Hematopoietic multipotent progenitor cell treated with erythropoietin and hydrocortisone succinate and interleukin-3 and kit ligand, for 15 days (in vitro differentiated cells): ENCODE data around the gene ESF1.
"Not testable (repeated sequence)": the region's sequence is repeated elsewhere in the genome, so short reads cannot be mapped to it uniquely, and the experiment has no call there.

Source experiments
- DNase-seq: peaks from one replicate; pipeline ENCODE4 v3.0.0-alpha.2; 2015; ENCODE audit warnings: low spot score

ESF1 gene

DNA sequence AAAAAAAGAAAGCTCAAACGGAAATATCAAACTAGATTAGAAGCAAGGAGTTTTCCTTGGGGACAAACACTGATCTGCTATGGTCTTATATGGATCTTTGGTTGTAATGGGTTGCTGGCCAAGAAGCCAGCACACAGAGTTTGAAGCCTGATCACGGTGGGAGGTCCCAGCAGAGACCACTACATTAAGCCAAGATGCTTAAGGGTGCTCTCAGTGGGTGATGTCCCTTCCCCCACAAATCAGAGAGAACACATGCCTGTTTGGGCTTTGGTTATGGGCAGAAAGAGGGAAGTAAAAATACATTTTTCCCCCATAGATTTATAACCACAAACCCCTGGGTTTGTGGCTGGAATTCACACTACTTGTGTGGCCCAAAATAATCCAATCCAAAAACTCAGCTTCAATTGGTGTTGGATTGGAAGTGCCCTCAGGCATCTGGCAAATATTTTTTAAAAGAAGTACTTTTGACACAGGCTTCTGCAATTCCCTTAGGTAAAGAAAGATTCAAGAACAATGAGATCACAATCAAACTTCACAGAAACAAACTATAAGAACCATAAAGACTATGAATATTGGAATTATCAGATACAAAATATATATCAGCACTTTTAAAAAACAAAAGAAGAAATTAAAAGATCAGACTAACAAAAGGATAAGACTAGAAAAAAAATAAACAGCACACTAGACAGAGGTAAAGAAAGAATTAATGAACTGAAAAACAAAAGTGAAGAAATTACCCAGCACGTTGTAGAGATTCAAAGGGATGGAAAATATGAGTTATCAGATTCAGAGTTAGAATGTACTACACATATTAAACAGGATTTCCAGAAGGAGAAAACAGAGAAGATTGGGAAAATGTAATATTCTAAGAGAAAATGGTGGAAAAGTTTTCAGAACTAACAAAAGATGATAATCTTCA is 44.7 kb downstream of the ESF1 start:
- no peak for DNase-seq

DNA sequence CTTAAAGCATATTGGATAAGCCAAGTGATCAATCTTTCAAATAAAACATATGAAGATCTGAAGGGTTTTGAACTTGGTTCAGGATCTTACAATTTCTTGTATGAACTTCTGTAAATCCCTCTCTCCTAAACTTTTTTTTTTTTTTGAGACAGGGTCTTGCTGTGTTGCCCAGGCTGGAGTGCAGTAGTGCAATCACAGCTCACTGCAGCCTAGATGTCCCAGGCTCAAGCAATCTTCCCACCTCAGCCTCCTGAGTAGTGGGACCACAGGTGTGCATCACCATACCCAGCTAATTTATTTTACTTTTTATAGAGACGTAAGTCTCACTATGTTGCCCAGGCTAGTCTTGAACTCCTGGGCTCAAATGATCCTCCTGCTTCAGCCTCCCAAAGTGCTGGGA is 46.5 kb downstream of the ESF1 start:
- not testable (repeated sequence) for DNase-seq

DNA sequence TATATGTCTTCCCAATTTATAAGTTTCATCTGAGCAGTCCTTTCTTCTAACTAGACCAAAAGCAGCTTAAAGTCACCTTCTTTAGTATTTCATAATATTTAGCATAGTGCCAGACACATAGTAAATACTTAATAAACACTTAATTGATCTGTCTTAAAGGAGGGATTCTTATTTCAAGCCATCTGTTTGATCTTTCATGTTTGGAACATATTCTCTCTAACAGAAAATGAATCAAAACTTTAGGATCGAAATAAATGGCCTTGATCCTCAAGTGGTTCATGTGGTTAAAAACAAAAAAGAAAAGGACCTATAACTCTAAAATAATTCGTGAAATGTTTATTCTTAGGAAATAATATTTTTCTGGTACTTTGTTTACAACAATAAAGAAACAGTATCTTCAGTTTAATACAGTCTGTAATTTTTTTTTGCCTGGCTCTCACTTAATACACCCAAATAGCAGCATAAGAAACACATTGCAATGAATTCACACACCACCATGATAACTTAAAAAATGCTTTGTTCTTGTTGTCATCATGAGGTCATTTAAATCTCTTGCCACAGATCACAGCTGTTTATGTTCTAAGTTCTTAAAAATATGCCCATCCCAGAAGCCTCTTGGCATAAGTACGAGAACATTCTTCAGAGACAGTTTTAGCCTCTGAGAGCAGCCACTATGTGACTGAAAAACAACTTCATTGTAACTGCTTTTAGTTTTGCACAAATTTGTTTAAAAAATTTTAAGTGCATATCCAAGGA is 48.1 kb downstream of the ESF1 start:
- DNase-seq: no peak

DNA sequence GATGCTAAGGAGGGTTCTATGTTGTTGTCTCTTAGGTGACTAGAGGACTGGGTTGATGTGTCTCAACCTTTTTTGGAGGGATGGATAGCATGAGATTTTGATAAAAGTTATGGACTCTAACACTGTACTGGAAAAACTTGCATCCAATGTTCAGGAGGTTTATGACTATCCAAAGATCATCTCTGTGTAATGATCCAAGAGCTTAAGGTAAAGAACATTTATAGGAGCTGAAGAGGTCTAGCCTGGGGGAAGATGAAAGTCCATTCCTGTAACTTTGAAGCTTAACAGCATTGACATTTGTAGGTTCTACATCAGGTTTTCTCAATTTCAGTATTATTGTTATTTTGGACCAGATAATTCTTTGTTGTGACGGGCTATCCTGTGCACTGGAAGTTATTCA is 48.9 kb downstream of the ESF1 start:
- no peak for DNase-seq

DNA sequence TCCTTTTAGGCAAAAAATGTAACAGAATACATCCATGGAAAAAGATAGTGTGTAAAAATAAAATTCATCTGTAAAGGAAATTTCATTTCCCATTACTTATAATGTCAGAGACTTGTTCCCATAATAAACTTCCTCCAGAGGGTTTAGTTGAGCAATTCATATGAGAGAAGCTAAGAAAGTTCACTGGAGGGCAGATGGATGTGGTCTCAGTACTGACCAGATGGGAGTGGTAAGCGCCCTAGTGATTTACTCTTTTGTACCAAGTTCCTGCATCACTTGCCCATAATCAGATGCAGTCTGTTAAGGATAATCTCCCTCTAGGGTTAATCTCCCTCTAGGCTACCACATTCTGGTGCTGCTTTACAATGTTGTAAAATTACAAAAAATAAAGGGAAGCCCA is 61.7 kb downstream of the ESF1 start:
- DNase-seq: no peak

DNA sequence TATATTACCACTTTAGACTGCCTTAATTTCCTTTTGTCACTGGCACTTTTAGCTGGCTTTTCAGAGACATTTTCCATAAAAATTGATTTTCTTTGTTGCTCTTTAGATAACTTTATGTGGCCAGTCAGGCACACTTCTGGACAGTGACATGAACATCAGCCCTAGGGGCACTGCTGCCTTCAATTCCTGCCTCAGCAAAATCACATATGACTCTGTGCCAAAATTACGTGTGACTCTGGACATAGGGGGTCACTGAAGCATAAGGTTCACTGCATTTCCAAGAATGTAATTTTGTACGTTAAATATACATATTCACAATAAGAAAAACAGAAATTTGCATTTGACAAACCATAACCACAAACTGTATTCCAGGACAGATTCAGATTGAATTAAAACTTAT is 66.5 kb downstream of the ESF1 start:
- DNase-seq: no peak

DNA sequence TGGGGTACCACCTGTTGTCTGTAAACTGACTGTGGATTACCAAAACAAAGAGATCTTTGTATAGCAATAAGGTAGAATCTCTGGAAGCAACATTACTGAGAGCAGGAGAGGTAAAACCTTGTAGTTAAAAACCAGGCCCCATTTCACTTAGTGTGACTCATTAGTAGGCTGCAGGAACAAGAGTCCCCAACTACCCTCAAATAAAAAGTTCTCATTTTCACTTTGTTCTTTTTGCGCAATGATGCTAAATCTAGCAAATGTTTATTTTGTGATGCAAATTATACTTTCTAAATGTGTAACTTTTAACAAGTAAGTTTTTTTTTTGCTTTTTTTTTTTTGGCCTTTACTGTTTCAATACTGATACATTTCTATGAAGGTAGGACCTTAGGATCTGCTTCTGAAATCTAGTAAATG is 67.1 kb downstream of the ESF1 start:
- DNase-seq: no peak

DNA sequence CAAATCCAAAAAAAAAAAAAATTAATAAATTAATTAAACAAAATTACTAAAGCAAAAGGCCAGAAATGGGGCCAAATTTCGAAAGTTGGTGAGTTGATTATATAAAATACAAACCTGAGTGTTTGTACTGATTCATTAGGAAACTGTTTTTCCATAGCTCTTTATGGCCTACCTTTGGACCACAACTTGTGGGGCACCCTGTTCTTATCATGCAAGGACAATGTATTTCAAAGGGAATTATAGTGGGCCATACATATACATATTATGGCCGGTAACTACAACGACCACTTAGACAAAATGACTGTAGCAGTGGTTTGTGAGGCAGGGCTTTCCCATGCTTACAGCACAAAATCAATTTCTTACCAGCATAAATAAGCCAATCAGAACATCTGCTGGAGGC is 69.5 kb downstream of the ESF1 start:
- no peak for DNase-seq

DNA sequence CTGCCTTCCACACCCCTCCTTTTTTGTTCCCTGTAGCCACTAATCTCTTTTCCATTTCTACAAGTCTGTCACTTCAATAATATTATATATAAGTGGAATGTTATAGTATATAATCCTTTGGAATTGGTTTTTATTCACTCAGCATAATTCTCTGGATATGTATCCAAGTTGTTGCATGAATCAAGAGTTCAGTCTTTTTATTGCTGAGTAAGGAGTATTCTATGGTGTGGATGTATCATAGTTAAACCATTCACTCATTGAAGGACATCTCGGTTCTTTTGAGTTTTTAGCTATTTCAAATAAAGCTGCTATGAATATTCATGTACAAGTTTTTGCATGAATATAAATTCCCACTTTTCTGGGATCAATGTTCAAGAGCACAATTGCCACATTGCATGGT is 76.5 kb downstream of the ESF1 start:
- no peak for DNase-seq

DNA sequence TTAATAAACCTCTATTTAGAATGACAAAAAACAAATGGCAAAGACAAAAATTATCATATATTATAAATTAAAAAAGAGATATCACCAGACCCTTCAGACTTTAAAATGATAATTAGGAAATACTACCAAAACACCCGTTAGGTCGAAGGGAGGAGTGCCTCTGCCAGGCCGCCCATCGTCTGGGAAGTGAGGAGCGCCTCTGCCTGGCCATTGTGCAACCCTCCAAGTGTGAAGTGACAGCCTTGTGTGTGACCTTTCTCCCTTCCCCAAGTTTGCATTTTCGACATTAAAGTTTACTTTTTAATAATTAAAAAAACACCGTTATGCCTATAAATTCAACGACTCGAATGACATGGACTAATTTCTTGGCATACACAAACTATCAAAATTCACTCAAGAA is 81.5 kb downstream of the ESF1 start:
- DNase-seq: no peak

DNA sequence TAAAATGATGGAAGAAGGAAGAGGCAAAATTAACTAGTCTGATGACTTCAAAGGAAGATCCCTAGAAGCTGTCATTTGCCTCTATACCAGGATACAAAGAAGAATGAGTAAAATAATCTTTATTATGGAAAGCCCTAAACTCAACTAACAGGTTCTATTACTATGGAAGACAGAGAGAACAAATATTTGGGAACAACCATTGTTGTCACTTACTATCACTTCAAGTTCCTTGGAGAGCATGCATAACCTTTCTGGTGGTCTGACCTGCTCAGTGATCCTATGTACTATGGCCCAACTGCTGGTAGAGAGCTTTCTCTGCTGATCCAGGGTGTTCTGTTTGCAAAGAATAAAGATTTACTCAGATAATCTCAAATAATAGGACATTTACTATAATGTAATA is 83.2 kb downstream of the ESF1 start:
- no peak for DNase-seq

DNA sequence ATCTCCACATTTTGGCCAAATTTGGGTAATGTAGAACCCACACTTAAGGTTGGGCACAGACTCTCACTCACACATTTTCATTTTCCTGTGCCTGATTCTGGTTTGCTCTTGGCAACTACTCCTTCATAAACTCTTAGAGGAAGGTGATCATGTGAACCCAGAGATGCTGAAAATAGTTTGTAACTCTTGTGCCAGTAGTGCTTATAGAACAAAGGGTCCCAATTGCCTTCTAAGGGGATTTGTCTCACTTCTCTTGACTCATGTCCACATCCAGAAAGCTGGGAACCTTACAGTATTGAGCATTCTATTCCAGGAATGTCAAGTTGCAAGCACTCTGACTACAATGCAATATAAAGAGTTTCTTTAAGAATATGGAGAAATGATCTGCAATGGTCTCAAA is 84.0 kb downstream of the ESF1 start:
- no peak for DNase-seq

DNA sequence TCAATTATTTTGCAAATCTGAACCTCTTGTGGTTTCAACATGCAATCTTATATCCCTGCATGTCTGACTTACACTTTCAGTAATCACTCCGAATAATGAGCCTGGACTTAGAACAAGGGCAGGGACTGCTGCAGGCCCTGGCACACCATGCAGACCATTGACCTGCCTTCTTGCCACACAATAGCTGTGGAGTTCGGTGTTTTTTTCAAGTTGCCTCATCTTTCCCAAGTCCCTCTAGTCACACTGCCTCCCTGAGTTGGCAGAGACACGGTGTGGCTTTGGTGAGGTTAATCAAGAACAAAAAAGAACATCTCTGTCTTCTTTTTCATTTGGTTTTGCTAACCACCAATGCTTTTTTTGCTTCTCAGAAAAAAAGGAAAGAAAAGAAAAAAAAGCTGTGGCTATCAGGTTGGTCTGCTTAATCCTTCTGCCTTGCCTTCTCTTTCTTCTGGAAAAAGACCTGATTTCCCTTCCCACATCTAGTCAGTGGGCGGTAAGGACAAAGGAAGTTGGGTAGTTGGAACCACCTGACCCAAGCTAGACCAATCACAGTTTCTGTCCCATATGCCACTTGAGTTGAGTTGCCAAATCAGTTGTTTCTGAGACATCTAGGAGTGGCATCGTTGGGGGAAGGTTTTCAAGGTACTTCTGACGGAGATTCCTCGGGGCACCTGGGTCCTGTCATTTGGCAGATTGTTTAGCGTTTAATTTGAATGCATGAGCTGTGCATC is 90.1 kb downstream of the ESF1 start:
- no peak for DNase-seq

DNA sequence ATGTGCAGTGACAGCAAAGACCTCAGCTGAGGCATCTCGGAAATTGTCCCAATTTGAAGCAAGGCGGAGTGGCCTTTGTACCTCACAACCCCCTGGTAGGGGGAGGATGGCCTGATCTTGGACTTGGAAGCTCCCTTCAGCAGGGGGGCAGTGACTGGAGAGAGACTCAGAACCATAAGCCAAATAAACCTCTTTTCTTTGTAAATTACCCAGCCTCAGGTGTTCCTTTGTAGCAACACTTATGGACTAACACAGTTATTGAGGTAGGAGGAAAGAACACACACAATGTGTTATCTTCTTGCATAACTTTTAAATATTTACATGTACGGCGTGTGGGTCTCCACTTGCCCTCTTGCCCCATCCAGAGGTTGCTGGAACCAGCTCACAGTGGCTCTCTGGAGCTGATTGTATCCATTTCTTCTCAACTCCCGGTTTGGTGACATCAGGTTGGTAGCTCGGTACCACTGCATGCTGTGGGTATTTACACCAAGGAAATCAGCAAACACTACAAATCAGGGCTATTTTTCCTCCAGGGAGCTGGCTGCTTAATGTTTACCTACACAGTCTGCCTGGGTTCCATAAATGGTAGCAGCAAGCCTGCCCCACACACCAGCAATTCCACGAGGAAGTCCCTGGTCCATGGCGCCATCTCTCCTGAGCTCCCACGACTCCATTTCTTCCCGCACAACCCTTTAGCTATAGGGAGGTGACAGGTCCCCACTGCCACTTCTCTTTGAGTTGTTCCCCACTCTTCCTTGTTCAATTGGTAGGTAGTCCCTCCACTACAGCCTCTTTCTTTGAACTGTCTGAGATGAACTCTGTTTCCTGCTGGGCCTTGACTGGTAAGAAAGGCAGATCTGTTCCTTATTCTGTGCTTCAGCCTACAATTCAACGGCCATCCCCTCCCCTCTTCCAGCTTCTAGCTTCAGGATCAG is 91.7 kb downstream of the ESF1 start:
- no peak for DNase-seq

DNA sequence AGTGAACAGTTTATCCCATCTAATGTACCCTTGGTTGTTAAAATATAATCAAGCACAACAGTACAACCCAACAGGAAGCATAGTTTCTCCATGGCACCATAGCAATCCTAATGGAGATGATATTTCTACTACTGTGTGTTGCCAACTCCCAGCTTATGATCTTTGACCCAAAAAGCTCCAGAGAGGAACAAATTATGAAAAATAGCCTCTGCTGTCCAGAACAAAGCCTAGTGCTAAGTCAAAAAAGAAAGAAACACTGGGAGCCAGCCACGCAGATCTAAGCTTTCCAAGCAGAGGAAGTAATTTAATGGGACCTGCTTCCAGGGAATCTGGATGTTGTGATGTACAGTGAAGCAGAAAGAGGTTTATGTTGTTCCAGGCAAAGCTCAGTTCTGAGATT is 93.8 kb downstream of the ESF1 start:
- no peak for DNase-seq

DNA sequence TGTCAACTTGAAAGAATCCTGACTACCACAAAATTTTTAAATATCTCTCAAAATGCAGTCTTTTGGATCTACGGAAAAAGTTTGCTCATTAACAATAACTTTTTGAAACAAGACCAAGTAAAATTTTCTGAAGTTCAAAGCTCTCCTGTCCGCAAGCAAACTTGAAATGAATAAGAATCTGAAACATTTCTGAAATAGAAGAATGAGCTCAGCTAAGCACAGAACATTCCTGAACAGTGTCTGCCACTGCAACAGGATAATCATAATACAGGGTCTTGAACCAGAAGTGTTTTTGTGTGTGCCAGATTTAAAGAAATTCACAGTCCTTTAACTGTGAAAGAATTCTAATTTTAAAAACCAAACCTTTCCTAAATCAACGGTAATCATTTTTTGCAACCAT is 96.9 kb downstream of the ESF1 start:
- no peak for DNase-seq

DNA sequence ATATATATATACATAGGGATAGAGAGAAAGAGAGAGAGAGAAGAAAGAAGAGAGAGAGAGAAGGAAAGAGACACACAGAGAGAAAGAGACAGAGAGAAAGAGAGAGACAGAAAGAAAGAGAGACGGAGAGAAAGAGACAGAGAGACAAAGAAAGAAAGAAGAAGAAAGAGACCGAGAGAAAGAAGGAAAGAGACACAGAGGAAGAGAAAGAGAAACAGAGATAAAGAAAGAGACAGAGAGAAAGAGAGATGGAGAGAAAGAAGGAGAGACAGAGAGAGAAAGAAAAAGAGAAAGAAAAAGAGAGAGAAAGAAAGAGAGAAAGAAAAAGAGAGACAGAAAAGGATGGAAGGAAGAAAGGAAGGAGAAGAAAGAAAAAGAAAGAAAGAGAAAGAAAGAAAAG is 99.1 kb downstream of the ESF1 start:
- DNase-seq: no peak

DNA sequence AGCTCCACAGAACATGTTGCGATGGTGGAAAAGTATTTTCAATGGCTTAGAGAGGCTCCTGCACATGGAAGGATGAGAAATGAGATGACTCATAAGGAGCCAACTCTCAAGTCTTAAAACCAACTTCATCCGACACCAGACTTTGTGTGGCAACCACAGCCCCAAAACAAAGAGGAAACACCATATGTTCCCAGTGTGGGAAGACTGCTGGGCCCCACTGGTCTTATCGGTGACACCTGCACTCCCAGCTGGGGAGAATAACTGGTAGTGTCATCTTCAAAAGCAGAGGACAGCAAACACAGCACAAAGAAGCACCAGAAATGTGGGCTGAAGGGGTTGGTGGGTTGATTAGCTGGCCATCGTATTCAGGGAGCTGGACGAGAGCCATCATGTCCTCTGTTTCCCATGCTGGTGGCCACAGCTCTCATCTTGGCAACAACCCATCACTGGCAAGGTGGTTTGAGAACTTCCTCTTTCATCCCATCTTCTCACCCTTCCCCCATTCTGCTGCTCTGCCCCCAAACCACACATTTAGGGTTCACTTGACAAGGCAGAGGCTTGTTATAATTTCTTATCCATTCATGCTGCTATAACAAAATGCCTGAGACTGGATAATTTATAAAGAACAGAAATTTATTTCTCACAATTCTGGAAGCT is 100.0 kb downstream of the ESF1 start:
- no peak for DNase-seq

DNA sequence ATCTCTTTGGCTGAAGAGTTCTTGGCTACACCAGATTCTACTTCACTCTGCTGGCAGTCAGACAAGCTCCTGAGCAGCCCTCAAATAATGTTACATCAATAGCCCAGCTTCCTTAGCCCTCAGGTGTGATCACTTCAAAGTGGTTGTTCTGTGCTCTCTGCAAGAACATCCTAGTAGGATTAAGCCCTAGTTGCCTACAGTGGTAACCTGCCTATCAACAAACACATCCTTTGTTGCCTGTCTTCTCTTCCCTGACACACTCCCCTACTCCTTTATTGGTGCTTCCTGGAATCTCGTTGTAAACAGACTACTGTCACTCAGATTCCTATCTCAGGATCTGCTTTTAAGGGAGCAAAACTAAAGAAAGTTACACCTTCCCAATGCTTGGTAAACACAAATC is 100.9 kb downstream of the ESF1 start:
- DNase-seq: no peak

DNA sequence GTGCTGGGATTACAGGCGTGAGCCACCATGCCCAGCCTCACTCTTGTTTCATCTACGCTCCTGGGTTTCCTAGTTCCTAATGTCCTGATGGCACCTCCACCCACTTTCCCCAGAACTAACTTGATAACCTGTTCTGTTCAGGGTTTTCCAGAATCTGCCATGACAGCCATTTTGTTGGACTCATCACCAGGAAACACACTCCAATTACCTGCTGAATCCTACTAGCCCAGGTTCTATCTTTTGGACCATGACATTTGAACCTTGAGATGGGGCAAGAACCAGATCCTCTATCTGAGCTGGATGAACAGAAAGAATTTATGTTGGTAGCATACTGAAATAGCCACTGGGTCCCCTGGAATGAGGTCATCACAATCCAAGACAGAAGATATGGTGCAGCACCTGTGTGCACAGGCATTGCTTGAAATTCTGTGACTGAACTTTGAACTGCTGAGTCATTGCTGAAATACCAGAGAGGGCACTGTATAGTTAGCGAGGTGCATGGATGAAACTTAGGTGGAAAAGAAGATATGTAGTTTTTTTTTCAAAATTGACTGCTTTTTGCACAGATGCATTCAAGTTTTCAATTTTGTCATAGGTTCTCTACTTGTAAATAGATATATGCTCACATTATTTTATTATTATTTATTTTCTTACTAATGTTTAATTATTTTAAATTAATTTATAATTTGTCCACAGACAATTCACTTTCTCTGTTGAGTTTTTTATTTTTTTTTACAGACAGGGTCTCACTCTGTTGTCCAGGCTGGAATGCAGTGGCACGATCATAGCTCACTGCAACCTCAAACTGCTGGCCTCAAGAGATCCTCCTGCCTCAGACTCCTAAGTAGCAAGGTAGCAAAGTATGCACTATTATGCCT is 103.2 kb downstream of the ESF1 start:
- DNase-seq: no peak
